ENCODE results near the gene WDR76.

The WDR76 gene

GRCh38 chr15:43826508-43827341 lies at the start of gene WDR76:
Gene WDR76, plus strand, starts transcription at chr15:43827002. Its CDS starts 31 bp downstream, at chr15:43827033.
- TF ChIP-seq CTCF (IDR thresholded peaks at IDR 0.05; ENCODE audit: insufficient read depth, missing control alignments), result no peak
- FAIRE-seq, result no peak
- DNase-seq (ENCODE audit: insufficient read length, low spot score), result peak; percentile 34

- no peak for FAIRE-seq
Observed at GRCh38 chr15:43777267-43777914, 49.4 kb upstream of the WDR76 start.

GRCh38 chr15:43779016-43779415 lies 47.8 kb upstream of the WDR76 start:
- FAIRE-seq, result no peak
- TF ChIP-seq CTCF (IDR thresholded peaks at IDR 0.05; ENCODE audit: insufficient read depth, missing control alignments), result no peak
- no peak for DNase-seq (ENCODE audit: insufficient read length, low spot score)

More at GRCh38 chr15:43777267-43777914, 49.4 kb upstream of the WDR76 start:
- peak; percentile 68 for TF ChIP-seq CTCF (IDR thresholded peaks at IDR 0.05; ENCODE audit: insufficient read depth, missing control alignments)
- no peak for DNase-seq (ENCODE audit: insufficient read length, low spot score)

- DNase-seq (ENCODE audit: insufficient read length, low spot score) (no peak), FAIRE-seq (no peak)
- no peak for TF ChIP-seq CTCF (IDR thresholded peaks at IDR 0.05; ENCODE audit: insufficient read depth, missing control alignments)
Observed at GRCh38 chr15:43789409-43789808, 37.4 kb upstream of the WDR76 start.

GRCh38 chr15:43791993-43792760 lies 34.6 kb upstream of the WDR76 start, which contains the start of gene SERF2:
Gene SERF2, plus strand, starts transcription at chr15:43792320. Its CDS starts 57 bp downstream, at chr15:43792377.
- FAIRE-seq (no peak), DNase-seq (ENCODE audit: insufficient read length, low spot score) (peak; percentile 100)
- TF ChIP-seq CTCF (IDR thresholded peaks at IDR 0.05; ENCODE audit: insufficient read depth, missing control alignments), result no peak

- DNase-seq (ENCODE audit: insufficient read length, low spot score) (no peak), FAIRE-seq (no peak)
- no peak for TF ChIP-seq CTCF (IDR thresholded peaks at IDR 0.05; ENCODE audit: insufficient read depth, missing control alignments)
Observed at GRCh38 chr15:43792761-43793476, 33.9 kb upstream of the WDR76 start.
